GM10847 (cell line): ENCODE data around the gene SIM1.

ENCODE experiments used
- POLR2A ChIP-seq: IDR thresholded peaks from 2 replicates; pipeline ENCODE4 v1.6.1; 2011; ENCODE audit not compliant: insufficient read length; ENCODE audit errors: extremely low read depth

SIM1 gene

DNA sequence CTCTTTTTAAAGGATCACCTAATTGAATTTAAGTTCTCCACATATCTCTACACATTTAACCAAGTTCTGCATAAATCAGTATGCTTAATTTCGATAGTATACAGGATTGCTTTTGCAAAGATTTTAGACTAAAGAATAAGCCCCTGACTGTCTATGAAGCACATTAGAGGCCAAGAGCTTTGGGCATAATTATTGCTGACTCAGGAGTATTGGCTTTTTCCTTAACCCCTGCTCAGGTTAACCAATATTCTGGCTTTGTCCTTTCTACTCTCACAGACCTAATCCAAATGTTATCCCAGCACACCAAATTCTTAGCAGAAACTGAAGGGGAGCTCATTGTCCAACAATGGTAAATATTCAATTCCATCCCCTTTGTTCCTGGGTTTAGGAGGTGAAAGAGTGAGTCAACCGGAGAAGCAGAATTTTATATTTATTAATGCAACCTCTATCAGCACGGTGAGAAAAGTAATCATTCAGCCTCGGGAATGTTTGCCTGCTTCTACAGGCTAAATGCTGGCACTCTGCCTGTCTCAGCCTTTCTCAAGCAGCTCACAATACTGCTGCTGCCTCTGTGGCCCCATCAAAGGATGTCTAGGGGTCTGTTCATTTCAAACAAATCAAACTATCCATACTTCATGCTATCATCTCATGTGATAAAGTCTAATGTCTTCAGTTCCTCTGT, 125.0 kb downstream of the SIM1 start:
- TF ChIP-seq POLR2A = no peak

DNA sequence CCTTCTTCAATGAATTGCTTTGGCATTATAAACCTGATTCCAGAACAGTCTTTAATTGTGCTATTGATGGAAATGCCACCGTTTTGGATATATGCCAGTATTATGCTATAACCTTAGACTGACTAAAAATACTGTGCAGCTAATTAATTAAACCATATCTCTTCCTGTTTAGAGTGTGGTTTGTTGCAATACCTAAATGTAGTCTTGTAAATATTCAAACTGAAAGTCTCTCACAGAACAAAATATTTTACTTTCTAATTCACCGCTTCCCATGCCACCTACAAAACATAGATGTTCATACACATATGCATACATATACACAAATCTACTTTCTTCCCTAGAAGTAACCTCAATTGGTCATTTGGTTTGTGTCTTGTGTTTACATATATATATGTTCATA, 126.6 kb downstream of the SIM1 start:
- no peak for TF ChIP-seq POLR2A

DNA sequence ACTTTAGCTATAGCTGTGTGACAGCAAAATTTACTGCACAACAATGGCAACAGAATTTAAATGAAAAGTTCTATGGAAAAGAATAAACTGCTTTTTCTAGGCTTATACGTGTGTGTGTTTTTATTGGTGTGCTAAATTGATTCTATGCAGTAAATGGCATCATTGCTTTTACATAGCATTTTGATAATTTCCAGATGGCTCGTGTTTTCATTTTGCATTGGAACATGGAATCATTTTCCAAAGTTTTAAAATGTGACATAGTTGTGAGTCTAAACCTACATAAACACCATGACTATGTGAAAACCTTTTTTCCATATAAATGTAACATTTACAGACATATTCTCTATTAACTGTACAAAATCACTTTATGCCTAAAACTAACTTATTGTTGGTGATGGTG, 127.8 kb downstream of the SIM1 start:
- TF ChIP-seq POLR2A = no peak

DNA sequence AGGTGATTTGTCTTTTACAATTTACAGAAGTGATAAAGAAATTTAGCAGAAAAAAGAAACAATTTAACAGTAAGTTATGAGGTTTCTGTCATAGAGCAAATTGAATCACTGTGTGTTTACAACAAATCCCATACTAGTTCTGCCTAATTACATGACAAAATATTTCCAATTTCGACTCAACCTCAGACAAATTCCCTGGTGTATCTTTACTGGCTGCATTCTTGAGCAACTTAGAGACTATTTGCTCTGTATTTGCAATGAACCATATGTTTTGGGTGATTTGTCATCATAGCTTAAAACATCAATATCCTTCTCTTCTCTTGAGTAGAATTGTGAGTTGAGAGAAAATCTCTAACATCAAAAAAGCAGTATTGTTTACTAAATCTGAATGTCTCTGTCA, 128.7 kb downstream of the SIM1 start:
- no peak for TF ChIP-seq POLR2A
